ENCODE measurements around the gene CIITA. TPM values are rescaled to one million over a fixed set of nuclear protein-coding genes. Genes with fewer than 3 reads are reported as not detected.

Gene CIITA
- total RNA-seq, 1 donor from 2014 or later: 401 TPM

DNA sequence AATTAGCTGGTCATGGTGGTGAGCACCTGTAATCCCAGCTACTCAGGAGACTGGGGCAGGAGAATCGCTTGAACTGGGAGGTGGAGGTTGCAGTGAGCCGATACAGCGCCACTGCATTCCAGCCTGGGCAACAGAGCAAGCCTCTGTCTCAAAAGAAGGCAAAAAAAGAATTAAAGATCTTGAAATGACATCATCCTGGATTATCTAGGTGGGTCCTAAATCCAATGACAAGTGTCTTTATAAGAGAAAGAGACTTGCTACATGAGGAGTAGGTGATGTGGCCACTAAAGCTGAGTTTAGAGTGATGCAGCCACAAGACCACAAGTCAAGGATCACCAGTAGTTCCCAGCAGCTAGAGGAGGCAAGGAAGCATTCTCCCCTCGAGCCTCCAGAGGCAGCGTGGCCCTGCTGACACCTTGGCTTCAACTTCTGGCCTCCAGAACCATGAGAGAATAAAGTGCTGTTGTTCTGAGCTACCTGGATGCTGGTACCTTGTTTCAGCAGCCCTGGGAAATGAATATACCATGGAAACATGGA is 15.8 kb downstream of the CIITA start:
- peaks cover 83% of the 10 kb centered on the region for H3K36me3 Mint-ChIP-seq (ENCODE audit: low read depth)
- CTCF ChIA-PET: interaction anchor here (2.5 to 7.5 kb wide), 3 partner anchors 16 to 23 kb away, joined by 11 to 76 read pairs (median 19); partner anchors contain the start of gene CIITA
- peaks cover 2% of the 10 kb centered on the region for H3K9me3 Mint-ChIP-seq
- H3K4me1 Mint-ChIP-seq: peaks cover 99% of the 10 kb centered on the region
- intact Hi-C loops (cut with micrococcal nuclease): no loop called here
- DNase-seq (no peak), ATAC-seq (ENCODE audit: low read depth) (no peak)
- POLR2A ChIA-PET: interaction anchor here (0.6 to 7.9 kb wide), 12 partner anchors 10 to 149 kb away, joined by 3 to 318 read pairs (median 8); partner anchors contain the start of genes CIITA and NUBP1
- peak overlapping the region; percentile 87 for H3K27ac Mint-ChIP-seq
- no peak for TF ChIP-seq CTCF (IDR thresholded peaks at IDR 0.05)
- H3K4me3 Mint-ChIP-seq: peak overlapping the region; percentile 80
- H3K27me3 Mint-ChIP-seq: no peaks in the 10 kb centered on the region

- CTCF ChIA-PET: no interaction called here
- DNase-seq (peak; percentile 60), ATAC-seq (ENCODE audit: low read depth) (no peak)
- Mint-ChIP-seq H3K4me3 (peak overlapping the region; percentile 67), H3K36me3 (ENCODE audit: low read depth) (peaks cover 90% of the 10 kb centered on the region), H3K4me1 (peaks cover 99% of the 10 kb centered on the region), H3K27me3 (no peaks in the 10 kb centered on the region), H3K27ac (peak overlapping the region; percentile 91), H3K9me3 (peaks cover 2% of the 10 kb centered on the region)
- TF ChIP-seq CTCF (IDR thresholded peaks at IDR 0.05): no peak
- POLR2A ChIA-PET: interaction anchor here (0.6 to 4.3 kb wide), 12 partner anchors 8 to 1804 kb away, joined by 3 to 73 read pairs (median 6); partner anchors contain the start of genes CIITA and HAPSTR1
- intact Hi-C loops (cut with micrococcal nuclease): no loop called here
Observed at GRCh38 chr16:10895053-10895946, 18.3 kb downstream of the CIITA start.

- ChIA-PET POLR2A (interaction anchor here (0.6 to 4.3 kb wide), 16 partner anchors 7 to 143 kb away, joined by 3 to 73 read pairs (median 9); partner anchors contain the start of gene CIITA), CTCF (interaction anchor here (1.4 kb wide), 1 partner anchor 27 kb away, joined by 3 read pairs; no protein-coding TSS in a partner anchor)
- Mint-ChIP-seq H3K27me3 (no peaks in the 10 kb centered on the region), H3K4me1 (peaks cover 96% of the 10 kb centered on the region), H3K36me3 (ENCODE audit: low read depth) (peaks cover 90% of the 10 kb centered on the region), H3K27ac (peak overlapping the region; percentile 91), H3K9me3 (peaks cover 2% of the 10 kb centered on the region), H3K4me3 (peak overlapping the region; percentile 67)
- intact Hi-C loops (cut with micrococcal nuclease): no loop called here
- no peak for ATAC-seq (ENCODE audit: low read depth)
- no peak for DNase-seq
- TF ChIP-seq CTCF (IDR thresholded peaks at IDR 0.05): no peak
Observed at GRCh38 chr16:10896165-10896564, 19.2 kb downstream of the CIITA start.

- POLR2A ChIA-PET: interaction anchor here (0.7 to 4.3 kb wide), 15 partner anchors 8 to 145 kb away, joined by 3 to 73 read pairs (median 7); partner anchors contain the start of gene CIITA
- peak; percentile 23 for ATAC-seq (ENCODE audit: low read depth)
- TF ChIP-seq CTCF (IDR thresholded peaks at IDR 0.05): no peak
- CTCF ChIA-PET: interaction anchor here (1.4 to 1.9 kb wide), 2 partner anchors 19 to 28 kb away, joined by 3 to 13 read pairs; partner anchors contain the start of gene CIITA
- peaks cover 1% of the 10 kb centered on the region for H3K9me3 Mint-ChIP-seq
- H3K27ac Mint-ChIP-seq: peak overlapping the region; percentile 91
- H3K27me3 Mint-ChIP-seq: no peaks in the 10 kb centered on the region
- DNase-seq: no peak
- H3K4me3 Mint-ChIP-seq: peak overlapping the region; percentile 67
- intact Hi-C loops (cut with micrococcal nuclease): loop anchor here (1.0 kb wide), 3 partner anchors 16 to 26 kb away; partner anchors contain the start of gene CIITA
- H3K36me3 Mint-ChIP-seq (ENCODE audit: low read depth): peaks cover 92% of the 10 kb centered on the region
- H3K4me1 Mint-ChIP-seq: peaks cover 96% of the 10 kb centered on the region
Observed at GRCh38 chr16:10896723-10897122, 19.7 kb downstream of the CIITA start.
